Left ventricle myocardium superior (tissue), 1 donor: Measurements from ENCODE around the gene ZNF506. TPM values are rescaled to one million over a fixed set of nuclear protein-coding genes. Genes with fewer than 3 reads are reported as not detected.
"Not testable (repeated sequence)": the region's sequence is repeated elsewhere in the genome, so short reads cannot be mapped to it uniquely, and the experiment has no call there.

Experiments used
- ATAC-seq: fragments of 200-7000 bp; cut with Tn5 transposase; one replicate; pipeline ENCODE4 v1.9.1; 2020; ENCODE audit warnings: mild to moderate bottlenecking, moderate library complexity
- DNase-seq: peaks from one replicate; pipeline ENCODE4 v3.0.0-alpha.2; 2020
- intact Hi-C: fragments of 100-400 bp; cut with micrococcal nuclease; formaldehyde crosslinking; loops from one replicate; pipeline ENCODE4 v1.11.0; 2022
- long read RNA-seq: library from polyadenylated mRNA; unstranded; transcript quantifications from one replicate; pipeline ENCODE4 v2.0.0, GENCODE V29; 2021
- total RNA-seq: library from RNA; stranded (reverse); fragmentation: NEBNext Ultra II Directional; extraction: Animal tissue kit (Norgen Biotek cat#: 25700); gene quantifications from one replicate; pipeline ENCODE4 v1.2.1, GENCODE V29; 2021
- donor health status: DM: no; HTN: yes; CAD: no; lungs with severe emphysema.

Gene ZNF506
- 9.7 TPM for total RNA-seq
- long read RNA-seq, transcript ZNF506-203 (4 exons, 1,424 nt) = major isoform, 8 of 12 reads
- long read RNA-seq, partial matches to known transcripts = 0 of 12 reads
- long read RNA-seq, other reads (novel, unspliced or antisense) = 3 of 12 reads

GRCh38 chr19:19821366-19821951, at the start of gene ZNF506:
ZNF506 (minus strand) TSS chr19:19821750; CDS start chr19:19821603, 147 bp downstream.
- DNase-seq (peak; percentile 99), ATAC-seq (peak; percentile 98)
- intact Hi-C loops = no loop called here

- ATAC-seq, DNase-seq, intact Hi-C loops: not testable (repeated sequence)
Observed at GRCh38 chr19:19870086-19870485, 48.5 kb upstream of the ZNF506 start.

DNA sequence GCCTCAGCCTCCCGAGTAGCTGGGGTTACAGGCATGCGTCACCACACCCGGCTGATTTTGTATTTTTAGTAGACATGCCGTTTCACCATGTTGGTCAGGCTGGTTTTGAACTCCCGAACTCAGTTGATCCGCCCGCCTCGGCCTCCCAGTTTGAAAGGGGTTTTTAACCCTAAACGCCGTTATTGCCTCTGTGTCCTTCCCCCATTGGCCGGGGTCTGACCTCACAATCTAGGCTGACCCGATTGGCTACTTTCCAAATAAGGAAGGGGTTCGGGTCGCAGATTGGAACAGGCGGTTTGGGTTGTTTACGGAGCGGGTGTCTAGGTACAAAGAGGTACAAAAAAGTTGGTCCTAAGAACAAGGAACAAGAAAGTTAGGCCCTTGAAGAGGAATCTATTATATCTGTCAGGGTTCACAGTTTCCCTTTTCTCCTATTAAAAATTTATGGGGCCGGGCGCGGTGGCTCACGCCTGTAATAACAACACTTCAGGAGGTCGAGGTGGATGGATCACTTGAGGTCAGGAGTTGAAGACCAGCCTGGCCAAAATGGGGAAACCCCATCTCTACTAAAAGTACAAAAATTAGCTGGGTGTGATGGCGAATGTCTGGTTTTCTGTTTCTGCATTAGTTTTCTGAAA, 45.2 kb upstream of the ZNF506 start:
- ATAC-seq = no peak
- intact Hi-C loops = no loop called here
- peak; percentile 28 for DNase-seq

GRCh38 chr19:19865750-19866610, 44.4 kb upstream of the ZNF506 start, which contains the start of gene ZNF253:
ZNF253 (plus strand) TSS chr19:19865882; CDS start chr19:19865997, 115 bp downstream.
- ATAC-seq (peak; percentile 99), DNase-seq (peak; percentile 98)
- intact Hi-C loops = no loop called here

- ATAC-seq (no peak), DNase-seq (no peak)
- intact Hi-C loops = no loop called here
Observed at GRCh38 chr19:19860756-19861390, 39.3 kb upstream of the ZNF506 start.

DNA sequence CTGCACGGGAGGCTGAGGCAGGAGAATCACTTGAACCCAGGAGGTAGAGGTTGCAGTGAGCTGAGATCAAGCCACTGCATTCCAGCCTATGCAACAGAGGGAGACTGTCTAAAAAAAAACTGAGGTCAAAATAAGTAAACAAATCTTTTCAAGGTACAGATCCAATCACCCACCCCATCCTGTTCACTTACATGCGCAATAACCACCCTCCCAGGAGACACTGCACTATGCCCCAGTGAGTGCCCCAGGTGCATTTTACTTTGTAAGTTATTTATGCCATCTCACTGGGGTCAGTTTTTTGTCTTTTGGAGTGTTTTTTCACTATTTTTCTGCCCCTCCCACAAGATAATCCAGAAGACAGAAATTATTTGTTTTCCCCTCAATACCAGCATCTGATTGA, 37.2 kb upstream of the ZNF506 start:
- no peak for ATAC-seq
- intact Hi-C loops = no loop called here
- no peak for DNase-seq

DNA sequence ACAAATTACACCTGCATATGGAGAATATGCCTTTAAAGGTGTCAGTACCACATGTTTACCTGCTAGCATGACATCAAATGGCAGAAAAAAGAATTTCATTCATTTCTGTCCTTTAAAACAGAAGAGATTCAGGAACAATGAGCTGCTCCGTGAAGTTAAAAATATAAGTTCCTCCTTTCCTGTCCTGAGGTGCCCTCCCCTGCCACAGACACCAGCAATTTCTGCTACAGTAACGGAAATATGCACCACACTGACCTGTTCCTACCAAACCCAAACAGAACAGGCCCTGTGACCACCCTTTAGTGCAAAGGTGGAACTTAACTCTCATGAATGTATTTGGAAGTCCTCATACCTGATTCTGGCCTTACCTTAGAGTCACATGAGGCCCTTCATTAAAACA, 30.2 kb upstream of the ZNF506 start:
- intact Hi-C loops, DNase-seq, ATAC-seq: not testable (repeated sequence)

- DNase-seq (no peak), ATAC-seq (no peak)
- intact Hi-C loops = no loop called here
Observed at GRCh38 chr19:19849056-19849455, 27.5 kb upstream of the ZNF506 start.

DNA sequence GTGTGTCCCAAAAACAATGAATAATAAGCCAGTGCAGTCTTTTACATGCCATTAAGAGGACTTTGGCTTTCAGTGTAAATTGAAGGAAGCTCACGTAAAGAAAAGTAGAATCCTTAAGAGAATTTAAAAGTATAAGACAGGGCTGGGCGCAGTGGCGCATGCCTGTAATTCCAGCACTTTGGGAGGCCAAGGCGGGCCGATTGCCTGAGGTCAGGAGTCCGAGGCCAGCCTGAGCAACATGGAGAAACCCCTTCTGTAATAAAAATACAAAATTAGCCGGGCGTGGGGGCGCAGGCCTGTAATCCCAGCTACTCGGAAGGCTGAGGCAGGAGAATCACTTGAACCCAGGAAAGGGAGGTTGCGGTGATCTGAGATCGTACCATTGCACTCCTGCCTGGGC, 26.2 kb upstream of the ZNF506 start:
- ATAC-seq (no peak), DNase-seq (no peak)
- intact Hi-C loops = no loop called here

DNA sequence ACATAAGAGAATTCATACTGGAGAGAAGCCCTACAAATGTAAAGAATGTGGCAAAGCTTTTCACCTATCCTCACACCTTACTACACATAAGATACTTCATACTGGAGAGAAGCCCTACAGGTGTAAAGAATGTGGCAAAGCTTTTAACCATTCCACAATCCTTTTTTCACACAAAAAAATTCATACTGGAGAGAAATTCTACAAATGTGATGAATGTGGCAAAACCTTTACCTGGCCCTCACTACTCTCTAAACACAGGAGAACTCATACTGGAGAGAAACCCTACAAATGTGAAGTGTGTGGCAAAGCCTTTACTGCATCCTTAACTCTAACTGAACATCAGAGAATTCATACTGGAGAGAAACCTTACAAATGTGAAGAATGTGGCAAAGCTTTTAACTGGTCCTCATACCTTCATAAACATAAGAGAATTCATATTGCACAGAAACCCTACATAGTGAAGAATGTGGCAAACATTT, 14.0 kb upstream of the ZNF506 start:
- DNase-seq (no peak), ATAC-seq (no peak)
- intact Hi-C loops = no loop called here

DNA sequence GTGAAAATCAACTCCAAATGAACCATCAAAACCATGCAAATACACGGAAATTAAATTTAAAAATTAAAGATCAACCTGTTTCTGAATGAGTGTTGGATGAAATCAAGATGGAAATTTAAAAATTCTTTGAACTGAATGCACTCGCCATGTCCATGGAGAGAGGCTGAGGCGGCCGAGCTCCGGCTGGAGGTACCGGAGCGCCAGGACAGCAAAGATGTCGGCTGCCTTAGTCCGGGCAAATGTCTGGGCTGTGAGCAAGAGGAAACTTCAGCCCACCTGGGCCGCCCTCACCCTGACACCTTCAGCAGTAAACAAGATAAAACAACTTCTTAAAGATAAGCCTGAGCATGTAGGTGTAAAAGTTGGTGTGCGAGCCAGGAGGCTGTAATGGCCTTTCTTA, 5.3 kb upstream of the ZNF506 start:
- no peak for DNase-seq
- intact Hi-C loops = no loop called here
- ATAC-seq = no peak

GRCh38 chr19:19823916-19824315, 2.4 kb upstream of the ZNF506 start:
- ATAC-seq (no peak), DNase-seq (no peak)
- intact Hi-C loops = no loop called here

- intact Hi-C loops, DNase-seq: not testable (repeated sequence)
- ATAC-seq = peak; percentile 25
Observed at GRCh38 chr19:19821976-19822375, 426 bp upstream of the ZNF506 start.

- intact Hi-C loops = no loop called here
Observed at GRCh38 chr19:19820774-19821320, 703 bp downstream of the ZNF506 start.

GRCh38 chr19:19817357-19817756, 4.2 kb downstream of the ZNF506 start:
- intact Hi-C loops = no loop called here
- DNase-seq (no peak), ATAC-seq (no peak)

More at GRCh38 chr19:19820774-19821320, 703 bp downstream of the ZNF506 start:
- DNase-seq = no peak
- ATAC-seq = no peak

GRCh38 chr19:19816679-19817078, 4.9 kb downstream of the ZNF506 start:
- ATAC-seq = peak; percentile 37
- intact Hi-C loops = no loop called here
- DNase-seq = peak; percentile 67

- intact Hi-C loops, ATAC-seq, DNase-seq: not testable (repeated sequence)
Observed at GRCh38 chr19:19811999-19812398, 9.6 kb downstream of the ZNF506 start.

DNA sequence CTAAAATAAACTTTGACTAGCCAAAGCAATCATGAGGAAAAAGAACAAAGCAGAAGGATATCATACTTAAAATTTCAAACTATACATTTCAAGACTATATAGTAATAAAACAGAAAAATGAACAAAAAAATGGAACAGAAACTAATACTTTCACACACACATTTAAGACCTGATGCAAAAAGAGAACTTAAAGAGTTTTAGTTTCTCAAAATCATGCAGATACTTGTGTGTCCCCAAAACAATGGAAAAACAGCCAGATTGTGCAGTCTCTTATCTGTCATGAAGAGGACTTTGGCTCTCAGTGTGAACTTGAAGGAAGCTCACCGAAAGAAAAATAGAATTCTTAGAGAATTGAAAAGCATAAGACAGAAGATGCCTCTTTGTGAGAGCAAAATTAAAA, 16.1 kb downstream of the ZNF506 start:
- intact Hi-C loops = no loop called here
- DNase-seq = no peak
- ATAC-seq = no peak

- ATAC-seq = no peak
Observed at GRCh38 chr19:19788015-19788414, 33.5 kb downstream of the ZNF506 start.

More at GRCh38 chr19:19788015-19788414, 33.5 kb downstream of the ZNF506 start:
- DNase-seq = no peak
- intact Hi-C loops = no loop called here
